Measurements from ENCODE around the gene FAM241A. TPM values are rescaled to one million over a fixed set of nuclear protein-coding genes. Genes with fewer than 3 reads are reported as not detected.

The FAM241A gene
- total and polyA plus RNA-seq, 2 donors (not counting 1 experiment from before 2014, with no cell fraction given), result 1.2 to 1.7 TPM

DNA sequence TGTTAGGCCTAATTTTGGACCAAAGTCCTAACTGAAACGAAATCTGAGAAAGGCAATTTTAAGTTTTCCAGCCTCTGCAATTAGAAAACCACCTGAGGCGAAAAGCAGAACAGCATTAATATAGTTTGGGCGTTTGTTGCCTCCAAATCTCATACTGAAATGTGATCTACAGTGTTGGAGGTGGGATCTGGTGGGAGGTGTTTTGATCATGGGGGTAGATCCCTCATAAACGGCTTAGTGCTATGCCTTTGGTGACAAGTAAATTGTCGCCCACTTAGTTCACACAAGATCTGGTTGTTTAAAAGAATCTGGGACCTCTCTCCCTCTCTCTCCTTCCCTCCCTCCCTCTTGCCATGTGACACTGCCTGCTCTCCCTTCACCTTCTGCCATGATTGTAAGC lies 5.7 kb downstream of the FAM241A start:
- Histone ChIP-seq H3K4me3 (replicated peaks in 1 of 4; ENCODE audit: control extremely low read depth in 1 of 4, insufficient read depth in 1 of 4, low read depth in 3 of 4, low read length in 4 of 4) (no peak overlapping the region), H3K9me3 (ENCODE audit: control insufficient read depth, insufficient read depth, low read depth, low read length) (no peaks in the 10 kb centered on the region), H3K27me3 (ENCODE audit: control insufficient read depth, insufficient read depth, low read length) (no peaks in the 10 kb centered on the region), H3K36me3 (ENCODE audit: control insufficient read depth, insufficient read depth, low read length) (no peaks in the 10 kb centered on the region), H3K4me2 (ENCODE audit: extremely low read depth, insufficient read depth, low read length) (no peak overlapping the region), H3K27ac (ENCODE audit: insufficient read depth, low read length) (no peak overlapping the region), H3K79me2 (ENCODE audit: control insufficient read depth, insufficient read depth, low read length) (no peaks in the 10 kb centered on the region), H4K20me1 (ENCODE audit: control insufficient read depth, extremely low read depth, insufficient read depth, low read length) (no peaks in the 10 kb centered on the region), H3K4me1 (ENCODE audit: control insufficient read depth, extremely low read depth, insufficient read depth, low read length) (no peaks in the 10 kb centered on the region), H3K9ac (ENCODE audit: insufficient read depth, low read length) (no peak overlapping the region), H2AFZ (ENCODE audit: low read length) (no peak overlapping the region)
- no peak for DNase-seq (ENCODE audit: low read depth in 2 of 2)
- TF ChIP-seq CTCF (conservative IDR thresholded peaks at IDR 0.05 in 1 of 2, IDR thresholded peaks at IDR 0.05 in 1 of 2; ENCODE audit: low read depth in 1 of 2, low read length in 2 of 2), result no peak
- no peak for TF ChIP-seq EZH2 (IDR thresholded peaks at IDR 0.05; ENCODE audit: low read length, missing control alignments)

- no peak for DNase-seq (ENCODE audit: low read depth in 2 of 2)
- no peaks in the 10 kb centered on the region for H3K36me3 ChIP-seq (ENCODE audit: control insufficient read depth, insufficient read depth, low read length)
- no peak overlapping the region for H3K4me2 ChIP-seq (ENCODE audit: extremely low read depth, insufficient read depth, low read length)
- TF ChIP-seq CTCF (conservative IDR thresholded peaks at IDR 0.05 in 1 of 2, IDR thresholded peaks at IDR 0.05 in 1 of 2; ENCODE audit: low read depth in 1 of 2, low read length in 2 of 2), result no peak
- TF ChIP-seq EZH2 (IDR thresholded peaks at IDR 0.05; ENCODE audit: low read length, missing control alignments), result no peak
- H3K79me2 ChIP-seq (ENCODE audit: control insufficient read depth, insufficient read depth, low read length), result no peaks in the 10 kb centered on the region
- H4K20me1 ChIP-seq (ENCODE audit: control insufficient read depth, extremely low read depth, insufficient read depth, low read length), result no peaks in the 10 kb centered on the region
- H3K9ac ChIP-seq (ENCODE audit: insufficient read depth, low read length), result no peak overlapping the region
- no peaks in the 10 kb centered on the region for H3K27me3 ChIP-seq (ENCODE audit: control insufficient read depth, insufficient read depth, low read length)
- H2AFZ ChIP-seq (ENCODE audit: low read length), result no peak overlapping the region
- H3K27ac ChIP-seq (ENCODE audit: insufficient read depth, low read length), result no peak overlapping the region
- H3K4me3 ChIP-seq (replicated peaks in 1 of 4; ENCODE audit: control extremely low read depth in 1 of 4, insufficient read depth in 1 of 4, low read depth in 3 of 4, low read length in 4 of 4), result no peak overlapping the region
- H3K4me1 ChIP-seq (ENCODE audit: control insufficient read depth, extremely low read depth, insufficient read depth, low read length), result no peaks in the 10 kb centered on the region
- H3K9me3 ChIP-seq (ENCODE audit: control insufficient read depth, insufficient read depth, low read depth, low read length), result no peaks in the 10 kb centered on the region
Measured at GRCh38 chr4:112152521-112152920, 7.3 kb downstream of the FAM241A start.

GRCh38 chr4:112153211-112153791 lies 8.0 kb downstream of the FAM241A start:
- no peak overlapping the region for H3K9ac ChIP-seq (ENCODE audit: insufficient read depth, low read length)
- TF ChIP-seq EZH2 (IDR thresholded peaks at IDR 0.05; ENCODE audit: low read length, missing control alignments), result no peak
- TF ChIP-seq CTCF (conservative IDR thresholded peaks at IDR 0.05 in 1 of 2, IDR thresholded peaks at IDR 0.05 in 1 of 2; ENCODE audit: low read depth in 1 of 2, low read length in 2 of 2), result no peak
- H3K4me2 ChIP-seq (ENCODE audit: extremely low read depth, insufficient read depth, low read length), result no peak overlapping the region
- no peak overlapping the region for H3K27ac ChIP-seq (ENCODE audit: insufficient read depth, low read length)
- H3K79me2 ChIP-seq (ENCODE audit: control insufficient read depth, insufficient read depth, low read length), result no peaks in the 10 kb centered on the region
- H3K4me1 ChIP-seq (ENCODE audit: control insufficient read depth, extremely low read depth, insufficient read depth, low read length), result no peaks in the 10 kb centered on the region
- no peaks in the 10 kb centered on the region for H3K9me3 ChIP-seq (ENCODE audit: control insufficient read depth, insufficient read depth, low read depth, low read length)
- H4K20me1 ChIP-seq (ENCODE audit: control insufficient read depth, extremely low read depth, insufficient read depth, low read length), result no peaks in the 10 kb centered on the region
- no peak overlapping the region for H2AFZ ChIP-seq (ENCODE audit: low read length)
- no peaks in the 10 kb centered on the region for H3K36me3 ChIP-seq (ENCODE audit: control insufficient read depth, insufficient read depth, low read length)
- H3K27me3 ChIP-seq (ENCODE audit: control insufficient read depth, insufficient read depth, low read length), result no peaks in the 10 kb centered on the region
- DNase-seq (ENCODE audit: low read depth in 2 of 2), result no peak
- no peak overlapping the region for H3K4me3 ChIP-seq (replicated peaks in 1 of 4; ENCODE audit: control extremely low read depth in 1 of 4, insufficient read depth in 1 of 4, low read depth in 3 of 4, low read length in 4 of 4)
